CD4-positive, alpha-beta T cell (primary cell): ENCODE results near the gene GSK3B. TPM values are rescaled to one million over a fixed set of nuclear protein-coding genes. Genes with fewer than 3 reads are reported as not detected.

ENCODE experiments used
- ATAC-seq: fragments of 200-7000 bp; cut with Tn5 transposase; one replicate; pipeline ENCODE4 v1.10.0; 2022; ENCODE audit warnings: mild to moderate bottlenecking; ENCODE audit not compliant: poor library complexity
- CTCF ChIA-PET: fragments of 350-600 bp; sonication (Branson Sonifier 250); formaldehyde crosslinking; loops from one replicate; lab custom pipeline; 2021; ENCODE audit warnings: antibody characterized with exemption, inconsistent platforms; lab: Charles Lee
- POLR2A ChIA-PET: fragments of 350-600 bp; sonication (Branson Sonifier 250); formaldehyde crosslinking; loops from one replicate; lab custom pipeline; 2021; ENCODE audit warnings: antibody characterized with exemption, inconsistent platforms; lab: Charles Lee
- DNase-seq, 14 experiments: peaks; one replicate each; pipeline ENCODE4 v3.0.0-alpha.2; 2013 to 2020; ENCODE audit warnings: mixed read lengths in 2 of 14
- H3K27ac ChIP-seq, 2 donors: one replicate each; pipeline versions ENCODE4 v1.5.1 to v1.7.0; 2013; ENCODE audit warnings: low read length in 2 of 2, low read depth in 1 of 2, mild to moderate bottlenecking in 1 of 2
- H3K27me3 ChIP-seq, 2 experiments: 1 replicate in 1 of 2; 2 replicates in 1 of 2; pipeline versions ENCODE4 v1.6.1 to v1.7.0; 2013; ENCODE audit warnings: low read length in 2 of 2, control low read depth in 1 of 2, mild to moderate bottlenecking in 1 of 2, moderate library complexity in 1 of 2; ENCODE audit not compliant: insufficient read depth in 2 of 2, control insufficient read depth in 1 of 2
- H3K36me3 ChIP-seq: one replicate; pipeline ENCODE4 v1.6.1; 2013; ENCODE audit warnings: low read length, control low read depth; ENCODE audit not compliant: insufficient read depth
- H3K4me1 ChIP-seq: one replicate; pipeline ENCODE4 v1.6.1; 2013; ENCODE audit warnings: low read length, control low read depth; ENCODE audit not compliant: insufficient read depth
- H3K4me3 ChIP-seq: one replicate; pipeline ENCODE4 v1.5.1; 2013; ENCODE audit warnings: mild to moderate bottlenecking, low read length, moderate library complexity
- H3K9me3 ChIP-seq, 2 experiments: 1 replicate in 1 of 2; 2 replicates in 1 of 2; pipeline versions ENCODE4 v1.6.1 to v1.7.0; 2013; ENCODE audit warnings: low read length in 2 of 2, mild to moderate bottlenecking in 2 of 2, control low read depth in 1 of 2, moderate library complexity in 1 of 2; ENCODE audit not compliant: control insufficient read depth in 1 of 2, insufficient read depth in 1 of 2
- H3K27ac Mint-ChIP-seq: one replicate; pipeline ENCODE4 v1.8.0; 2020; ENCODE audit warnings: mixed read lengths
- H3K27me3 Mint-ChIP-seq: one replicate; pipeline ENCODE4 v1.8.0; 2021; ENCODE audit warnings: mixed read lengths
- H3K36me3 Mint-ChIP-seq: one replicate; pipeline ENCODE4 v1.8.0; 2021; ENCODE audit warnings: low read depth, mixed read lengths
- H3K4me1 Mint-ChIP-seq: one replicate; pipeline ENCODE4 v1.8.0; 2021; ENCODE audit warnings: low read depth, mixed read lengths
- H3K4me3 Mint-ChIP-seq: one replicate; pipeline ENCODE4 v1.8.0; 2020; ENCODE audit warnings: mild to moderate bottlenecking, mixed read lengths
- H3K9me3 Mint-ChIP-seq: one replicate; pipeline ENCODE4 v1.8.0; 2020; ENCODE audit warnings: mixed read lengths
- intact Hi-C, 2 experiments: fragments of 100-400 bp; cut with DNase I in 1 of 2; cut with micrococcal nuclease in 1 of 2; formaldehyde crosslinking; loops; one replicate each; pipeline versions ENCODE4 v1.15.1 to v1.9.0; 2023 to 2025; cut with DNase I, micrococcal nuclease
- total RNA-seq, 174 experiments: library from RNA in 2 of 174; stranded (reverse) in 2 of 174; gene quantifications; one replicate each; pipeline ENCODE4 v1.2.3 and lab custom pipeline; 2021 to 2026
- TF ChIP-seq, protein P1 (sequence below): fragments of 200-600 bp; IDR thresholded peaks from one replicate; pipeline ENCODE4 v1.8.0; 2022; ENCODE audit warnings: antibody characterized with exemption, mild to moderate bottlenecking

GSK3B gene
- total RNA-seq, 2 experiments from 2014 or later: 27.9 to 29.1 TPM

DNA sequence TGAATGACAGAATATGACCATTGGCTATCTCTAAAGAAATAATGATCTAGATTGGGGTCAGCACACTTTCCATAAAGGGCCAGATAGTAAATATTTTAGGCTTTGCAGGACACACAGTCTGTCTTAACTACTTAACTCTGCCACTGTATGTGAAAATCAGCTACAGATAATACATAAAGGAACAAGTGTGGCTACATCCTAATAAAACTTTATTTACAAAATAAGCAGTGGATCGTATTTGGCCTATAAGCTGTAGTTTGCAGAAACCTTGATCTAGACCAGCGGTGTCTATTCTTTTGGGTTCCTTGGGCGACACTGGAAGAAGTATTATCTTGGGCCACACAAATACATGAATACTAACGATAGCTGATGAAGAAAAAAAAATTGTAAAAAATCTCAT, 27.6 kb downstream of the GSK3B start:
- Histone ChIP-seq H3K4me1 (peaks cover 7% of the 10 kb centered on the region), H3K27me3 (no peaks in the 10 kb centered on the region), H3K4me3 (no peak overlapping the region), H3K27ac (no peak overlapping the region), H3K9me3 (no peaks in the 10 kb centered on the region), H3K36me3 (no peaks in the 10 kb centered on the region)
- DNase-seq (no peak), ATAC-seq (no peak)
- TF ChIP-seq, protein P1, sequence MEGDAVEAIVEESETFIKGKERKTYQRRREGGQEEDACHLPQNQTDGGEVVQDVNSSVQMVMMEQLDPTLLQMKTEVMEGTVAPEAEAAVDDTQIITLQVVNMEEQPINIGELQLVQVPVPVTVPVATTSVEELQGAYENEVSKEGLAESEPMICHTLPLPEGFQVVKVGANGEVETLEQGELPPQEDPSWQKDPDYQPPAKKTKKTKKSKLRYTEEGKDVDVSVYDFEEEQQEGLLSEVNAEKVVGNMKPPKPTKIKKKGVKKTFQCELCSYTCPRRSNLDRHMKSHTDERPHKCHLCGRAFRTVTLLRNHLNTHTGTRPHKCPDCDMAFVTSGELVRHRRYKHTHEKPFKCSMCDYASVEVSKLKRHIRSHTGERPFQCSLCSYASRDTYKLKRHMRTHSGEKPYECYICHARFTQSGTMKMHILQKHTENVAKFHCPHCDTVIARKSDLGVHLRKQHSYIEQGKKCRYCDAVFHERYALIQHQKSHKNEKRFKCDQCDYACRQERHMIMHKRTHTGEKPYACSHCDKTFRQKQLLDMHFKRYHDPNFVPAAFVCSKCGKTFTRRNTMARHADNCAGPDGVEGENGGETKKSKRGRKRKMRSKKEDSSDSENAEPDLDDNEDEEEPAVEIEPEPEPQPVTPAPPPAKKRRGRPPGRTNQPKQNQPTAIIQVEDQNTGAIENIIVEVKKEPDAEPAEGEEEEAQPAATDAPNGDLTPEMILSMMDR: no peak
- Mint-ChIP-seq H3K9me3 (no peaks in the 10 kb centered on the region), H3K36me3 (peaks cover 41% of the 10 kb centered on the region), H3K27me3 (no peaks in the 10 kb centered on the region), H3K4me3 (no peak overlapping the region), H3K4me1 (peaks cover 72% of the 10 kb centered on the region), H3K27ac (no peak overlapping the region)
- ChIA-PET CTCF (interaction anchor here (1.3 kb wide), 1 partner anchor 9 kb away, joined by 4 read pairs; no protein-coding TSS in a partner anchor), POLR2A (interaction anchor here (0.9 to 2.5 kb wide), 2 partner anchors 9 to 28 kb away, joined by 3 to 9 read pairs; partner anchors contain the start of gene GSK3B)
- intact Hi-C loops: no loop called here

- Histone ChIP-seq H3K4me3 (no peak overlapping the region), H3K36me3 (no peaks in the 10 kb centered on the region), H3K27me3 (no peaks in the 10 kb centered on the region), H3K27ac (no peak overlapping the region), H3K4me1 (peaks cover 9% of the 10 kb centered on the region), H3K9me3 (no peaks in the 10 kb centered on the region)
- DNase-seq: no peak
- intact Hi-C loops: no loop called here
- TF ChIP-seq, protein P1: no peak
- peaks cover 41% of the 10 kb centered on the region for H3K36me3 Mint-ChIP-seq
- peaks cover 68% of the 10 kb centered on the region for H3K4me1 Mint-ChIP-seq
- no peaks in the 10 kb centered on the region for H3K9me3 Mint-ChIP-seq
- no peak overlapping the region for H3K27ac Mint-ChIP-seq
- no peak for ATAC-seq
- CTCF ChIA-PET: no interaction called here
- H3K27me3 Mint-ChIP-seq: no peaks in the 10 kb centered on the region
- POLR2A ChIA-PET: no interaction called here
- no peak overlapping the region for H3K4me3 Mint-ChIP-seq
Measured at GRCh38 chr3:120064641-120065040, 29.6 kb downstream of the GSK3B start.

DNA sequence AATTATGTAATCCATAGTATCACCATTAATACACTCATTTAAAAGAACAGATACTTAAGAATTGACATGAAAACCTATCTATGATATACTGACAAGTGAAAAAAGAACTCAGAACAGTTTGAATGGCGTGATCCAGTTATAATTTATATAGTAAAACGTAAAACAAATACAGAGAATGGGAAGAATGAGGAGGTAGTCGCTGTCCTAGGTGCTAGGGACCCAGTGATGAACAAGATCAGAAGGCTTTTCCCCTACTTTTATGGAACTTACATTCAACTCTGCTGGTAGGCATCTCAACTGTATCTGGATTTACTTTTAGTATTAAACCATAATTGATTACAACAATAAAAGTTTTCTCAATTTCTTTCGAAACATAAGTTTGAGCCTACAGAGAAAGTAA, 31.8 kb downstream of the GSK3B start:
- Mint-ChIP-seq H3K4me1 (peaks cover 65% of the 10 kb centered on the region), H3K27me3 (no peaks in the 10 kb centered on the region), H3K36me3 (peaks cover 27% of the 10 kb centered on the region), H3K4me3 (no peak overlapping the region), H3K9me3 (no peaks in the 10 kb centered on the region), H3K27ac (no peak overlapping the region)
- Histone ChIP-seq H3K27me3 (no peaks in the 10 kb centered on the region), H3K9me3 (no peaks in the 10 kb centered on the region), H3K36me3 (no peaks in the 10 kb centered on the region), H3K27ac (no peak overlapping the region), H3K4me3 (no peak overlapping the region), H3K4me1 (peaks cover 9% of the 10 kb centered on the region)
- POLR2A ChIA-PET: no interaction called here
- TF ChIP-seq, protein P1: no peak
- no peak for DNase-seq
- intact Hi-C loops: no loop called here
- CTCF ChIA-PET: no interaction called here
- ATAC-seq: no peak
